ENCODE measurements around the gene SLC9A9.

DNA sequence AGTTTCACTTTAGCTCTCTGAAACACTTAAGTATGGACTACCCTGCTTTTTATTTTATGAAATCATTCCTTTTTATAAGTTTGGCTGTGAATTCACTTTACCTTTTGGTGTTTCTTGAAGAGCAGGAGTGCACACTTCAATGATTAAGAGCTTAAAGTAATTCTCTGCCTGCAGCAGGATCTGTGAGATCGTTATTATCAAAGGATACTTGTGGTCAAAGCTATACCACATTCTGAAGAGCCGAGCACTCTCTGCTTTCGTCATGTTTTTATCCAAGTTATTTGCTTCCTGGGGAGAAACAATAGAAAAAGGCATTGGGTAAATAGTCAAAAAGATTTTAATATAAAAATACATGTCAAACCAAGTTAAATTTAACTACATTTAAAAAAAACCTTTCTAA, 485.0 kb downstream of the SLC9A9 start:
- no peak for TF ChIP-seq POLR2A (IDR thresholded peaks at IDR 0.05; ENCODE audit: low read length)
- no peak for TF ChIP-seq GATA1 (IDR thresholded peaks at IDR 0.05; ENCODE audit: low read depth, low read length)
